Small intestine (tissue), 7 donors: ENCODE data around the gene HIPK1. TPM values are rescaled to one million over a fixed set of nuclear protein-coding genes. Genes with fewer than 3 reads are reported as not detected.

ENCODE experiments used
- DNase-seq, 2 donors: peaks; one replicate each; pipeline versions ENCODE4 v3.0.0 to v3.0.0-alpha.2; 2013
- FAIRE-seq: peaks from 2 replicates; lab custom pipeline; 2012; peaks lifted over from hg19 to GRCh38; lab: Jason Lieb, UNC
- H3K27ac ChIP-seq, 3 donors: one replicate each; pipeline ENCODE4 v1.5.1; 2013; ENCODE audit warnings: low read length in 2 of 3, mild to moderate bottlenecking in 2 of 3, control low read depth in 1 of 3, inconsistent platforms in 1 of 3, low read depth in 1 of 3, moderate library complexity in 1 of 3
- H3K27me3 ChIP-seq, 3 donors: one replicate each; pipeline ENCODE4 v1.6.1; 2013; ENCODE audit warnings: low read length in 3 of 3, inconsistent platforms in 1 of 3; ENCODE audit not compliant: control insufficient read depth in 3 of 3, insufficient read depth in 3 of 3
- H3K36me3 ChIP-seq, 3 donors: one replicate each; pipeline ENCODE4 v1.6.1; 2013; ENCODE audit warnings: low read length in 3 of 3, inconsistent platforms in 1 of 3, low read depth in 1 of 3, mild to moderate bottlenecking in 1 of 3, moderate library complexity in 1 of 3; ENCODE audit not compliant: control insufficient read depth in 3 of 3, insufficient read depth in 2 of 3
- H3K4me1 ChIP-seq, 3 donors: one replicate each; pipeline ENCODE4 v1.6.1; 2013; ENCODE audit warnings: low read length in 2 of 3, inconsistent platforms in 1 of 3, low read depth in 1 of 3, mild to moderate bottlenecking in 1 of 3, moderate library complexity in 1 of 3; ENCODE audit not compliant: control insufficient read depth in 3 of 3, insufficient read depth in 2 of 3
- H3K4me3 ChIP-seq, 3 donors: one replicate each; pipeline ENCODE4 v1.5.1; 2013; ENCODE audit warnings: low read length in 3 of 3, control low read depth in 1 of 3, inconsistent platforms in 1 of 3, low read depth in 1 of 3, mild to moderate bottlenecking in 1 of 3, moderate library complexity in 1 of 3
- H3K9me3 ChIP-seq, 2 donors: one replicate each; pipeline ENCODE4 v1.6.1; 2013; ENCODE audit warnings: low read depth in 1 of 2, low read length in 1 of 2; ENCODE audit not compliant: control insufficient read depth in 2 of 2, insufficient read depth in 1 of 2
- WGBS, 3 donors: extraction: QIAGEN DNeasy Blood & Tissue Kit; methylation state at CpG; one replicate each; pipeline ENCODE4 v1.1.7; 2013; 5-methylcytosine and 5-hydroxymethylcytosine counted together
- polyA plus RNA-seq, 4 donors: library from polyadenylated mRNA; stranded (reverse) in 3 of 4; unstranded in 1 of 4; fragments of 200-250 nt in 3 of 4; fragments of 120-200 nt in 1 of 4; gene quantifications; one replicate each; pipeline versions ENCODE4 v1.2.1 to v1.2.3, GENCODE V29; 2013
- donor health status: healthy with polysubstance abuse.
- donor health status: control.
- donor health status: control.
- donor health status: Bipolar disorder and iron deficiency.
- donor health status: healthy.

HIPK1 gene
- polyA plus RNA-seq, 4 donors: 9.5 to 30.0 (median 10.8) TPM

DNA sequence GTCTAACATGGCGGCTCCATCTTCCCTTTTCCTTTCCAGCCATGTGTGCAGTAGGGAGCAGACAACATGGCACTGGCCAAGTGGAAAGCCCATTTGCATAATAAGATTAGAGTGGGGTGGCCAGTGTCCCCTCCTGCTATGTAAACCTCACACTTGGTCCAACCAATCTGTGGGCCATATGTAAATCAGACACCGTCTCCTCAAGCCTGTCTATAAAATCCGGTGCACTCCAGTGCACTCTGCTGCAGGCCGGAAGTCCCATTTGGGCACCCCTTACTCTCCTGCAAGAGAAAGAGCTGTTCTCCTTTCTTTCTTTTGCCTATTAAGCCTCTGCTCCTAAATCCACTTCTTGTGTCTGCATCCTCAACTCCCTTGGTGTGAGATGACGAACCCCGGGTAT is 94.3 kb downstream of the HIPK1 start:
- Histone ChIP-seq H3K9me3 (peaks cover 0 to 8% of the 10 kb centered on the region in 2 donors), H3K4me3 (no peak overlapping the region), H3K27ac (no peak overlapping the region), H3K36me3 (no peaks in the 10 kb centered on the region), H3K4me1 (peaks cover 0 to 16% (median 0%) of the 10 kb centered on the region in 3 donors), H3K27me3 (no peaks in the 10 kb centered on the region)
- FAIRE-seq: no peak
- WGBS, 3 donors: 86 to 92% (median 86%) methylated on average over 6 of the region's 6 CpGs
- no peak for DNase-seq

DNA sequence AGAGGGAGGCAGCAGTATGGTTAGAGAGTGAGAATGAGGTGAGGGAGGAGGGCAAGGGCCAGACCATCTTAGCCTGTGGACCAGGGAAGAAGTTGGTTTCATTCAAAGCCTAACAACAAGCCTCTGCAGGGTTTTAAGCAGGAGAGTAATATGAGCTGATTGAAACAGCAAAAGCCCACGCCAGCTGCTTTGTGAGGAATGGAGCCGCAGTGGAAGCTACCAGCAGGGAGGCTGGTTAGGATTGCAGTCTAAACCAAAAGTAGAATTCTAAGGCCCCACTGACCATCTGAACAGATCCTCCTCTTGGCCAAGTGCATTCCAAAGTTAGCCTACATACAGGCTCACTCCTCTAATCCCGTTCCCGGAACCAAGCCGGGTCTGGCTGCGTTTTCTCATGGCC is 94.9 kb downstream of the HIPK1 start:
- WGBS, 3 donors: 92 to 96% (median 94%) methylated on average over 6 of the region's 6 CpGs

GRCh38 chr1:114025609-114026401 is 96.7 kb downstream of the HIPK1 start:
- Histone ChIP-seq H3K9me3 (no peaks in the 10 kb centered on the region), H3K27ac (no peak overlapping the region), H3K27me3 (no peaks in the 10 kb centered on the region), H3K4me3 (no peak overlapping the region), H3K36me3 (no peaks in the 10 kb centered on the region), H3K4me1 (peaks cover 0 to 8% (median 0%) of the 10 kb centered on the region in 3 donors)
- DNase-seq: no peak
- FAIRE-seq: no peak
- 92 to 97% (median 93%) methylated on average over 5 of the region's 5 CpGs for WGBS, 3 donors

More for the DNA sequence above, 94.9 kb downstream of the HIPK1 start:
- FAIRE-seq (no peak), DNase-seq (no peak)
- no peak overlapping the region for H3K4me3 ChIP-seq
- no peaks in the 10 kb centered on the region for H3K36me3 ChIP-seq
- H3K27ac ChIP-seq: no peak overlapping the region
- peaks cover 0 to 16% (median 0%) of the 10 kb centered on the region in 3 donors for H3K4me1 ChIP-seq
- no peaks in the 10 kb centered on the region for H3K27me3 ChIP-seq
- peaks cover 0 to 8% of the 10 kb centered on the region in 2 donors for H3K9me3 ChIP-seq

DNA sequence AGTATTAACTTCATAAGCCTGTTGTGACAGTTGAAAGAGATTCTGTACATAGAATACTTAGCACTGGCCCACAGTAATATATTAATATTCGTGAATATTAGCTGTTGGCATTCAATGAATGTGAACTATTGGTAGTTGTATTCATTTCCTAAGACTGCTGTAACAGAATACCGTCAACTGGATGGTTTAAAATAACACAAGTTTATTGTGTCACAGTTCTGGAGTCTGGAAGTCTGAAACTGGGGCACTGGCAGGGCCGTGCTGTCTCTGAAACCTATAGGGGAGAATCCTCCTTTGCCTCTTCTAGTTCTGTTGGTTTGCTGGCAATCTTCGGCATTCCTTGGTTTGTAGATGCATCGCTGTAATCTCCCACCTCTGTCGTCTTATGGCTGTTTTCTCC is 97.7 kb downstream of the HIPK1 start:
- H3K4me1 ChIP-seq: no peaks in the 10 kb centered on the region
- 88 to 93% (median 89%) methylated on average over 6 of the region's 6 CpGs for WGBS, 3 donors

More for the DNA sequence above, 97.7 kb downstream of the HIPK1 start:
- H3K36me3 ChIP-seq: no peaks in the 10 kb centered on the region
- FAIRE-seq (no peak), DNase-seq (no peak)
- H3K4me3 ChIP-seq: no peak overlapping the region
- H3K27ac ChIP-seq: no peak overlapping the region
- no peaks in the 10 kb centered on the region for H3K27me3 ChIP-seq
- no peaks in the 10 kb centered on the region for H3K9me3 ChIP-seq

Other genes starting within 250 kb of the HIPK1 start
- gene PHTF1, start 169.8 kb upstream of the HIPK1 start, polyA plus RNA-seq: 1 to 10 TPM in 3 of 4 donors, under 1 TPM in 1; 0.67 to 6.7 (median 3.9) TPM
- 10 to 100 TPM in 1 of 4 donors, 1 to 10 TPM in 3; 4.7 to 19.5 (median 6.1) TPM for gene RSBN1, start 116.8 kb upstream of the HIPK1 start, polyA plus RNA-seq
- 10 to 100 TPM in 2 of 4 donors, 1 to 10 TPM in 2; 2.0 to 20.1 (median 8.4) TPM for gene PTPN22, start 57.6 kb upstream of the HIPK1 start, polyA plus RNA-seq
- gene BCL2L15, start 41.7 kb upstream of the HIPK1 start, polyA plus RNA-seq: 100 to 1,000 TPM in 2 of 4 donors, 10 to 100 TPM in 2; 14.8 to 214 (median 132) TPM
- gene AP4B1, start 24.5 kb upstream of the HIPK1 start, polyA plus RNA-seq: 10 to 100 TPM; 12.4 to 33.8 (median 15.0) TPM
- 1 to 10 TPM in 3 of 4 donors, under 1 TPM in 1; 0.45 to 5.8 (median 3.2) TPM for gene DCLRE1B, start 24.0 kb upstream of the HIPK1 start, polyA plus RNA-seq
- 10 to 100 TPM in 2 of 4 donors, 1 to 10 TPM in 2; 2.2 to 34.1 (median 12.5) TPM for gene OLFML3, start 50.1 kb downstream of the HIPK1 start, polyA plus RNA-seq
- under 1 TPM in 3 of 4 donors, not detected in 1; 0.04 to 0.54 (median 0.18) TPM for gene SYT6, start 224.5 kb downstream of the HIPK1 start, polyA plus RNA-seq